Germinal center (tissue), 1 donor: ENCODE data around the gene GRAMD2A.
A peak's percentile ranks its signal among the peaks of the same experiment; 100 is the strongest.

Experiments used
- DNase-seq: peaks from one replicate; pipeline ENCODE4 v3.0.0; 2012; ENCODE audit warnings: mixed read lengths, low spot score

GRAMD2A gene

DNA sequence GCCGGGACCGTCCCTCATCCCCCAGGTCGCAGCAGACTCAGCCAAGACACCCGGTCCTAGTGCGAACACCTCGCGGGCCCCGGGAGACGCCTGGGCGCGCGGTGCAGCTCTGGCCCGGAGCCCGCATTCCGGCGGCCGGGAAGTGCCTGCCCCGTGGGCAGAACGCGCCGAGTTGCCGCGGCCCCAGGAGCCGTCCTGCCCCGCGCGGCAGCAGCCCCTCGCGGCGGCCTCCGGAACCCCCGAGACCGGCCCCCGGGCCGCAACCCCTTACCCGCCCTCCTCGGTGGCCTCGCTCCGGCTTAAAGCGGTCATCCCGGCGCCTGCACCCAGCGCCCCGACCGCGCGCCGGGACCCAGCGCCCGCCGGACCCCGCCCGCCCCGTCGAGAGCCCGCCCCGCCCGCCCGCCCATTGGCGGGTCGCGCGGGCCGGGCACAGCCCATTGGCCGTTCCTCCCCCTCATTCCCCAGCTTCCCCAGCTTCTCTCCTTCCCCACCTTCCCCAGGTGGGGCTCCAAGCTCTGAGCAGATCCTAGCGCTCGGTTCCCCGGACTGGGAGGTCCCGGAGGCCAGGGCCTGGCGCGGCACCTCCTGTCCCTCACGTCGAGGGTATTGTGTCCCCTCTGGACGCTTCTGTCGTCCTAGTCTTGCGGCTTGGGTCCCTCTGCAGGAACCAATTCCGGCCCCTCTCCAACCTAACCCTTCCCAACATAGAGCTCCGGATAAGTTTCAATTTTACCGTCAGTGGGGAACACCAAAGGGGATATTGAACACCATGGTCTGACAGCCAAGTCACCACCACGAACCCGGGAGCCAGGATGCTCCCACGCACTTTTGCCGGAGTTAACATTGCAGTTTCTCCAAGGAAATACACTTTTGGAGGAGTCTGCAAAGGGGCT, at the start of gene GRAMD2A:
Gene GRAMD2A, minus strand, starts transcription at position 328 of the 896 bp plus-strand sequence.
- DNase-seq = peak; percentile 81

- no peak for DNase-seq
These were observed 45.3 kb upstream of the GRAMD2A start for GRCh38 chr15:72242775-72243370.

GRCh38 chr15:72239652-72240051, 42.1 kb upstream of the GRAMD2A start:
- no peak for DNase-seq

GRCh38 chr15:72238586-72238985, 41.0 kb upstream of the GRAMD2A start:
- no peak for DNase-seq

GRCh38 chr15:72237853-72238224, 40.3 kb upstream of the GRAMD2A start:
- DNase-seq = no peak

DNA sequence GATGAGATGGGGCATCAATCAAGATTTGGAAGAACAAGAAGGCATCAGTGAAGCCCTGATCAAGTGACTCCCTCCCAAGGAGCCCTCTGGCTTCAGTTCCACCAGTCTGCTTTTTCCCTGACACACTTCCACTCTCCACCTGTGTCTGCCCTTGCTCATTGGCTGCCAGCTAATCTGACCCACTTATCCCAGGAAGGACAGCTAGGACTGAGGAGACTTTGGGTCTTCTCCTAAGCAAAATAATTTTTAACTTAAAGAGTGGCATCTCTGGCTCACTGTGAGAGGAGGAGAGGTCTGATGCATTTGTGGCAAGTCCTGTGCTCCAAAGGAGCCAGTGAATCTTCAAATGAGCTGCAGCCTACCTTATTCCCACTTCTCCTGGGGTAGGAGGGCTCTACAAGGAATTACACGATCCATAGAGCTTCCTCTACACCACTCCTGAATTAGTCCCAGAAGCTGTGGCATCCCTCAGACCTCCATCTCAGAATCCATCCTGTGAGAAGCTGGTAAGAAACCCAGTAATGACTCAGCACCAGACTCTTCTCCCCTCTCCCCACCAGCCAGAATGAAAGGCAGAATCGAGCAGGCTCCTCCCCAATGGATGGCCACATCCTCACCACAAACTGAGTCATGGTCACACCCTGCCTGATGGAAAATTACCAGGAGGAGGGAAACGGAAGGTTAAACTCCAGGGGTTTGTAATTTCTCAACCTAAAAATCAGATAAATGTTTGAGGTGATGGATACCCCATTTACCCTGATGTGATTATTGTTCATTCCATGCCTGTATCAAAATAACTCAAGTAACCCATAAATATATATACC, 39.7 kb upstream of the GRAMD2A start:
- no peak for DNase-seq

DNA sequence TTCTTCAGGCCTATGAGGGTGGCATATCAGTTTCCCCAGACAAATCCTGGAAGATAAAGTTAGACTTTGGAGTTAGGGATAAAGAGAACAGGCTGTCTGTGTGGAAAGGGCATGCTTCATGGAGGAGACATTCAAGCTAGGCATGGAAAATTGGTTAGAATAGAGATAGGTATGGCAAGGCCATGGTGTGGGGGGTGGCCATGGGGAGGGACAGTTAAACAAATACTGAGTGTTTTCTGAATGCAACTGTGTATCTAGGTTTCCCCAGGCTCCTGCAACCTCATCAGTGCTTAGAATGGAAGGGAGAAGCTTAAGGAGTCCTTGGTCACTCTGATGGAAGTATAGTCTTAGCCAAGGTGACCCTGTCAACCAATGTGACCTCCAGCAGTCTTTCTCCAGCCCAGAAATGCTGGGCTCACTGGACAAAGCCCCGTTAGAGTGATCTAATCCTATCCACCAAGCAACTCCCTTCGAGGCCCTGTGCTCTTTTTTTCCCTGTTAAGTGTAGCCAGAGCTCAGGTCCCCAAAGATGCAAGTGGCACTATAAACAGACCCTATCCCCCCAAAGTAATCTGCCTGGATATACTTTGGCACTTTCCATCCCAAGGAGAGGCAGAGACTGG, 38.9 kb upstream of the GRAMD2A start:
- no peak for DNase-seq

DNA sequence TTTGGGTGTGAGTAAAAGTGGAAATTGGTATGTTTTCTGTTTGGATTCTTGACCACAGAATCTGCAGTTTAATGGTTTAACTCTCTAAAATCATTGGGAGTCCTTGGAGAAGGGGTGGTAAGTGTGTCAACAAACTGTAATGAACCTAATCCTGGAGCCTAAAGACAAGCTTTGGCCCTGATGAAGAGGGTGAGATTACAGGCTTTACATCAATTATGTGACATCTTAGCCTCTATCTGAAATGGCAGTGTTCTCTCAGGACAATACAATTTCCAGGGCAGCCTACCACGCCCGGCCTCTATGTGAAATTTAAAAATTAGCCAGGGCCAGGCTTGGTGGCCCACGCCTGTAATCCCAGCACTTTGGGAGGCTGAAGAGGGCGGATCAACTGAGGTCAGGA, 37.7 kb upstream of the GRAMD2A start:
- no peak for DNase-seq

GRCh38 chr15:72233769-72234168, 36.2 kb upstream of the GRAMD2A start:
- DNase-seq = no peak

- DNase-seq = peak; percentile 32
These were observed 34.4 kb upstream of the GRAMD2A start for GRCh38 chr15:72231833-72232478.

- DNase-seq = peak; percentile 94
These were observed 33.7 kb upstream of the GRAMD2A start, which contains the start of gene PKM for GRCh38 chr15:72231066-72231832. TSS of gene PKM (minus strand) at chr15:72231190. CDS start at chr15:72219097, 12,093 bp downstream.

DNA sequence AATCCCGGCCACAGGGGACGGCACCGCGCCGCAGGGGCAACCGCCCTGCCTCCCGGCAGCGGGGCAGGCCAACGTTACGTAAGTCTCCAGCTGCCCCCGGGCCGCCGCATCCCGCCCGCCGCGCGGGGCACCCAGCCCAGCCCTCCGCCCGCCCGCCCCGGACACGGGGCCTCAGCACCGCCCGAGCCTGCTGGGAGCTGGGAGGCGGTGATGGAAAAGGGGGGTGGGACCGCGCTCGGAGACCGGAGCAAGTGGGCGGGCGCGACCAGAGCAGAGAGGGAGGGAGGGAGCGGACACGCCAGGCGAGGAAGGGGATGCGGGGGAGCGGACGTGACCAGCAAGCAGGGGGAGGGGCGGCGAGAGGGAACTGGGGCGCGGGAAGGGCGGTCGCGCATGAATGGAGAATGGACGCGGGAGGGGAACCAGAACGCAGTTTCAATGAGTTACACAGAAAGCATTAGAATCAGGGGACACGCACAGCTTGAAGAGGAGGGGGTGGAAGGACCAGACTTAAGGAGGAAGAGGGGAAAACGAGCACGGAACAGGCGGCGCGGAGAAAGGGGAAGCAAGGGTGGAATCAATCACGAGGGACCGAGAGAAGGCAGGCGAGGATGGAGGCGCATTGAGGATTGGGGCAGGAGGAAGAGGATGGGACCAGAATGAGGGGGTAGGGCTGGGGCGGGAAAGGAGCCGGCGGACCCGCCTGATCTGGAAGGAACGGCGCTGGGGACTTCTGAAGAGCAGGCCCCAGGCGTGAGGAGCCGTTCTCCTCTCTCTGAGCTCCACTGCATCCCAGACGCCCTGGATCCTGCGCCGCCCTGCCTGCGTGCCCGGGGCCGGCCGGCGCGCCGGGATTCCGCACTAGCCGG, 32.8 kb upstream of the GRAMD2A start:
- peak; percentile 61 for DNase-seq

- no peak for DNase-seq
These were observed 32.3 kb upstream of the GRAMD2A start for GRCh38 chr15:72229947-72230196.

DNA sequence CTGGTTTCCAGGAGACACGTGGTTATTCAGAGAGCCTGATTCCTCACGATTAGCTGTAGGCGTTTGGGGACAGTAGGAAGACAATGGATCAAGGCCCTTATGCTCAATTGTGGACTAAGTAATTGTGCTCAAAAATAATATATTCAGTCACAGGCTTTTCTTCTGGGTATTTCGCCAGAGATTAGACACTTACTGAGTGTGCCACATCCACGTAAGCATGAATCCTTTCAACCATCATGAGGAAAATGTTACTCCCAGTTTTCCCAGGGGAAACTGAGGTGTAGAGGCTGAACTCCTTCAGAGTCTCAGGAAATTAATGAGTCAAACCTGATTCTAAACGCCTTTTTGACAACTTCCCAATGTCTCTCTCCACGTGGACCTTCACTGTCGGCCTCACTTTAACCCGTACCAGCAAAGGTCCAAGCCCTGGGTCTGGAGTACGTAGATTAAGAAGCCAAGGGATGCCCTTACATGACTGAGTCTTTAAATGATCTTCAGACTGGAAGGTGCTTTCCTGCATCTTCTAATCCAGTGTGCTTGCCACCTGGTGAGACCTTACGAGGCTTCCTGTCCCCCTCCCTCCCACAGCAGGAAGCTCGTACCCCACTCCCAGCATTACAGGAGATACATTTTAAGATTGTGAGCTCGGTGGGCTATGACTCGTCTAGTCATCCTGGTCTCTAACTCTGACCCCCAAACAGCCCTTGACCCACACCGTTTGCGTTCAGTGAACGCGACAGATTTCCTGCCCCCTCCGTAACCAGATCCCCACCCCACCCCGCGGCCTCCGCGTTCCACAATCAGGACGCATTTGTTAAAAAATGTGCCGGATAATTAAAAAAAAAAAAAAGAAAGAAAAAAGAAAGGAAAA, 31.7 kb upstream of the GRAMD2A start:
- peak; percentile 42 for DNase-seq

DNA sequence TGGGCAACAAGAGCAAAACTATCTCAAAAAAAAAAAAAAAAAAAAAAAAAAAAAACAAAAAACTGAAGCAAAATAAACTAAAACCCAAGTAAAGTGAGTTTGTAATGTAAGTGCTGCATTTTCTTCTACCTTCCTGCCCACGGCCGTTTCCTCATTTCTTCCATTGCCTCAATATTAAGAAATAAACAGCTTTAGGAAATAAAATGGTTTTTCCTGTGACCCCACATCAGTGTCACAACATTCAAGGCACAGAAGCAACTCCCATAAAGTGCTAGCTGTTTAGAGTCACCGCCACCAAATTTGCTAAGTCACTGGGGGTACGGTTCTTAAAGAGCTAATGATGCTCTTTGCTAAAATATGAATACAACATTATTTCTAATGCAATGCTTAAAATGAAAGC, 30.1 kb upstream of the GRAMD2A start:
- DNase-seq = no peak

- DNase-seq = no peak
These were observed 29.6 kb upstream of the GRAMD2A start for GRCh38 chr15:72227192-72227586.

GRCh38 chr15:72223278-72223677, 25.7 kb upstream of the GRAMD2A start:
- DNase-seq = no peak

- DNase-seq = no peak
These were observed 24.8 kb upstream of the GRAMD2A start for GRCh38 chr15:72222393-72222792.

DNA sequence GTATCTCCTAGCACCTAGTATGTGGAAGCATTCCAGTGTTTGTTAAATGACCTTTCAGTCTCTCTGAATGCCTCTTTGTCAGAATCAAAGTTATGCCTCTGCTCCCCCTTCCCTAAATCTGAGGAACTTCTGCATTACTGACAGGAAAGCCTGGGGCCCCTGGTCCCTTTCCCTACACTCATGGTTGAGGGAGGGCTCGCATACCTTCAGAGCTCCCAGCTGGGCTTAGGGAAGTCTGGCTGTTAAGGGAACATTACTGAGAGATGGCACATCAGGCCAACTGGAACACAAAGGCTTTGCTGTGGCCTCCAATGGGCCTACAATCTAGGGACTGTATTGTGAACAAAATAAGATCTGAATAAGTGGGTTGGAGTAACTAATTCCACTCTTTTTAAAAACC, 23.1 kb upstream of the GRAMD2A start:
- DNase-seq = no peak
